Hematopoietic multipotent progenitor cell treated with erythropoietin and hydrocortisone succinate and interleukin-3 and kit ligand, for 4 days (in vitro differentiated cells): ENCODE data around the gene OIT3.
A peak's percentile ranks its signal among the peaks of the same experiment; 100 is the strongest.
"Not testable (repeated sequence)": the region's sequence is repeated elsewhere in the genome, so short reads cannot be mapped to it uniquely, and the experiment has no call there.

ENCODE experiments used
- DNase-seq: peaks from one replicate; pipeline ENCODE4 v3.0.0-alpha.2; 2015

The OIT3 gene

DNA sequence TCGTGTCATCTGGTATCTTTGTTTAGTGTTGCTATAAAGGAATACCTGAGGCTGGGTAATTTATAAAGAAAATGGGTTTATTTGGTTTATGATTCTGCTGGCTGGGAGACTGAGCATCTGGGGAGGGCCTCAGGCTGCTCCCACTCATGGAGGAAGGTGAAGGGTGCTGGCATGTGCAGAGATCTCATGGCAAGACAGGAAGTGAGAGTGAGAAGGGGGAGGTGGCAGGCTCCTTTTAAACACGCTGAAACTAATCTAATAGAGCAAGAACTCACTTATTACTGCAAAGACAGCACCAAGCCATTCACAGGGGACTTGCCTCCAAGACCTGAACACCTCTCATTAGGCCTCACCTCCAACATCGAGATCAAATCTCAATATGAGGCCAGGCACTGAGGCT, 11.3 kb downstream of the OIT3 start:
- DNase-seq = no peak

- no peak for DNase-seq
Measured at GRCh38 chr10:72906446-72906845, 12.9 kb downstream of the OIT3 start.

GRCh38 chr10:72910705-72911104, 17.2 kb downstream of the OIT3 start:
- DNase-seq = no peak

GRCh38 chr10:72911758-72912157, 18.2 kb downstream of the OIT3 start:
- DNase-seq = no peak

GRCh38 chr10:72912736-72913135, 19.2 kb downstream of the OIT3 start:
- DNase-seq = no peak

GRCh38 chr10:72913287-72913686, 19.7 kb downstream of the OIT3 start:
- no peak for DNase-seq

GRCh38 chr10:72917201-72917600, 23.7 kb downstream of the OIT3 start:
- not testable (repeated sequence) for DNase-seq

DNA sequence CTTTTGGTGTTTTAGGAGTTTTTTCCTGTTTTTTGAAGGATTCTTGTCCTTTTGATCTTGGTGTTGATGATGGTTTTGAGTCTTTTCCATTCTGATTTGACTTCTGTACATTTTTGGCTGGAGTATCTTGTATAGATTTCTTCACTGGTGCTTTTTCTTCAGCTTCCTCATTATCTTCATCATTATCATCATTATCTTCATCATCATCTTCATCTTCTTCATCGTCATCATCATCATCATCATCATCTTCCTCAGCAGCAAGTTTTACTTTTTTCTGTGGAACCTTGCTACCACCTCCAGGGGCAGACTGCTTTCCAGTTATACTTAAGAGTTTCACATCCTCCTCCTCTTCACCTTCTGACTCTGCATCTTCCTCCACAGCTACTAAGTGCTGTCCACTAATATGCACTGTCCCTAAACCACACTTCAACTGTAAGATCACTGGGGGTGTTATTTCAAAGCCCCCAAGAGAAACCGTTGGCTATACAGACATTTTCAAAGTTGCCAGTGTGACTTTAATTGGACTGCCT, 24.3 kb downstream of the OIT3 start:
- DNase-seq = not testable (repeated sequence)

DNA sequence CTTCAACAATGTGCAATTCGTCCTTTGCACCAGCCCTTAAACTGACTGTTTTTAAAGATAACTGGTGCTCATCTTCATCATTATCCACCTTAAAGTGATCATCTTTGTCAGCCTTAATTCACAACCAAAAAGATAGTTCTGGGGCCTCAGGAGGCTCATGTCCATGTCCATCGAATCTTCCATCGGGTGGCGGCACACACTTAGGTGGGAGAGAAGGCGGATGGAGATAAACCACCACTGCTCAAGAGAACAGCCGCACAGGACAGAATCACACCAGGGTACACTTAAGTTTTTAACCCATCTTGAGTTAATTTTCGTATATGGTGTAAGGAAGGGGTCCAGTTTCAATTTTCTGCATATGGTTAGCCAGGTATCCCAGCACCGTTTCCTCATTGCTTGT, 24.8 kb downstream of the OIT3 start:
- no peak for DNase-seq

DNA sequence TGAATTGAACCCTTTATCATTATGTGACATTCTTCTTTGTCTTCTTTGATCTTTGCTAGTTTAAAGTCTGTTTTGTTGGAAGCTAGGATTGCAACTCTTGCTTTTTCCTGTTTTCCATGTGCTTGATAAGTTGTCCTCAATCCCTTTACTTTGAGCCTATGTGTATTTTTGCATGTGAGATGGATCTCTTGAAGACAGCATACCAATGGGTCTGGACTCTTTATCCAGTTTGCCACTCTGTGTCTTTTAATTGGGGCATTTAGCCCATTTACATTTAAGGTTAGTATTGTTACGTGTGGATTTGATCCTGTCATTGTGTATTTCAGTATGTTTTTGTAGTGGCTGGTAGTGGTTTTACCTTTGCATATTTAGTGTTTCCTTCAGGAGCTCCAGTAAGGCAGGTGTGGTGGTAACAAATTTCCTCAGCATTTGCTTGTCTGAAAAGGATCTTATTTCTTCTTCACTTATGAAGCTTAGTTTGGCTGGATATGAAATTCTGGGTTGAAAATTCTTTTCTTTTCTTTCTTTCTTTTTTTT, 27.7 kb downstream of the OIT3 start:
- DNase-seq = not testable (repeated sequence)

GRCh38 chr10:72924351-72924750, 30.8 kb downstream of the OIT3 start:
- no peak for DNase-seq

GRCh38 chr10:72925951-72926465, 32.5 kb downstream of the OIT3 start:
- DNase-seq = no peak

- DNase-seq = no peak
Measured at GRCh38 chr10:72927485-72927884, 33.9 kb downstream of the OIT3 start.

DNA sequence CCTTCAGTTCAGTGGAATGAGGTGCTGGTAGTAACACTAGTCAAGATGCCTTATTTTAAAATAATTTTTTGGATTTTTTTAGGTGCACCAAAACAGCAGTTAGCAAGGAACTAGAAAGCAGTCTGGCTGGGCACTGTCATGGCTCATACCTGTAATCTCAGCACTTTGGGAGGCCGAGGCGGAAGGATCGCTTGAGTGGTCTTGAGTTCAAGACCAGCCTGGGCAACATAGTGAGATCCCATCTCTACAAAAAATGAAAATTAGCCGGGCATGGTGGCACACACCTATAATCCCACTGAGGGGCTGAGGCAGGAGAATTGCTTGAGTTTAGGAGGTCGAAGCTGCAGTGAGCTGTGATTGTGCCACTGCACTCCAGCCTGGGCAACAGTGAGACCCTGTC, 35.3 kb downstream of the OIT3 start:
- no peak for DNase-seq

- no peak for DNase-seq
Measured at GRCh38 chr10:72930276-72930675, 36.7 kb downstream of the OIT3 start.

- DNase-seq = peak; percentile 12
Measured at GRCh38 chr10:72932259-72933015, 38.9 kb downstream of the OIT3 start.

DNA sequence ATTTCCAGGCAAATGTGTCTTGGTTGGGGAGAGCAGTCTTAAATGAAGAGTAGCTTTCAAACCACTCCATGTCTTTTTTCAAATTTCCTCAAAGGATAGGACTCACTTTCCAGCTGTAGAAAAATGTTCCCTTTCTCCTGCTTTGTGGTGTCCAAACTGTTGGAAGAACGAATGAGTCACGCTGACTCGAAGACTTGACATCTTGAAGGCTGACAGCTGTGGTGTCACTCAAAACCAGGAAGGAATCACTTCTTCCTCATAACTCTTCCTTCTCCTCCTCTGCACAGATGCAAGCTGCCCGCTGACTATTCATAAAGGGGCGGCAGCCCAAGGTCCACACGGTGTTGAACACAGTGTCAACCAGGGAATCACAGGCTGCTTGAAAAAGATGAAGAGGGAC, 41.8 kb downstream of the OIT3 start:
- no peak for DNase-seq

DNA sequence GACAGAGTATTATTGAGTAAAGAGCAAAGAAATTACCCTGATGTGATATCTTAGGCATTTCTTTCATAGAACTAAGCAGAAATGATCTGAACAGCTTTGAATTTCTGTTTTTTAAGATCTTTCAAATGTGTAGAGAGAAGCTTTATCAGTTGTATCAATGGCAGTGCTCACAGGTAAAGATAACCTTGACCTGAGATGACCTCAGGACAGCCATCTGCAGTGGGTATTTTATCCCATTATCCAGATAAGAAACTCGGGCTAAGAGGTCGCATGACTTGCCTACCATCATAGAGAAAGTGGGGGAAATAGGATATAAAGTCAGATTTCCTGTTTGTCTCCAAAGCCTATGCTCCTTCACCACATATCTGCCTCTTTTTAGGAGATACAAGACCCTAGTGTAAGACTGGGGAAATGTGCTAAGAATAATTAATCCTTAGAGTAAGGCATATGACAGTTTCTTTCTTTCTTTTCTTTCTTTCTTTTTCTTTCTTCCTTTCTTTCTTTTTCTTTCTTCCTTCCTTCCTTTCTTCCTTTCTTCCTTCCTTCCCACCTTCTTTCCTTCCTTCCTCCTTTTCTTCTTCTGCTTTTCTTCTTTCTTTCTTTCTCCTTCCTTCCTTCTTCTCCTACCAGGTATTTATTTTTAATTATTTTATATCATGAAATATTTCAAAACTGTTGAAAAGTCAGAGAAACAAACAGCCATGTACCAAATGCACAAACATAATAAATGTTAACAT, 50.1 kb downstream of the OIT3 start:
- DNase-seq = no peak

DNA sequence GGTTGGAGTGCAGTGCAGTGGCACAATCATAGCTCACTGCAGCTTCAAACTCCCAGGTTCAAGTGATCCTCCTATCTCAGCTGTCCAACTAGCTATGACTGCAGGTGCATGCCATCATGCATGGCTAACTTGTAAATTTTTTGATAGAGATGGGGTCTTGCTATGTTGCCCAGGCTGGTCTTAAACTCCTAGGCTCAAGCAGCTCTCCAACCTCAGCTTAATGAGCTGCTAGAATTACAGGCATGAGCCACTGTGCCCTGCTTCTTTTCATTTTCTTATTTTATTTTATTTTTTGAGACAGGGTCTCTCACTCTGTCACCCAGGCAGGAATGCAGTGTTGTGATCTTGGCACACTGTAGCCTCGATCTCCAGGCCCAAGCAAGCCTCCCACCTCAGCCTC, 53.4 kb downstream of the OIT3 start:
- DNase-seq = no peak

GRCh38 chr10:72948762-72949161, 55.2 kb downstream of the OIT3 start:
- DNase-seq = no peak

- DNase-seq = no peak
Measured at GRCh38 chr10:72951760-72952159, 58.2 kb downstream of the OIT3 start.

DNA sequence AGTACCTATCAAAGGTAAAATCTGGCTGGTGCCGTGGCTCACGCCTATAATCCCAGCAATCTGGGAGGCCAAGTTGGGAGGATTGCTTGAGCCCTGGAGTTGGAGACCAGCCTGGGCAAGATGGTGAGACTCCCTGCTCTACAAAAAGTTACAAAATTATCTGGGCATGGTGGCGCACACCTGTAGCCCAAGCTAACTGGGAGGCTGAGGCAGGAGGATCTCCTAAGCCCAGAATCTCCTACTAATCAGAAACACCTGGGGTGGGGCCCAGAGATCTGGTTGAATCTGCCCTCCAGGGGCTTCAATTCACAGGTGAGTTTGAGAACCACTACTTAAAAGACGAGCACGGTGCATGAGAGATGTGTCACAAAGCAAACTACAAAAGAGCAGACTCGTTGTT, 58.6 kb downstream of the OIT3 start:
- no peak for DNase-seq

DNA sequence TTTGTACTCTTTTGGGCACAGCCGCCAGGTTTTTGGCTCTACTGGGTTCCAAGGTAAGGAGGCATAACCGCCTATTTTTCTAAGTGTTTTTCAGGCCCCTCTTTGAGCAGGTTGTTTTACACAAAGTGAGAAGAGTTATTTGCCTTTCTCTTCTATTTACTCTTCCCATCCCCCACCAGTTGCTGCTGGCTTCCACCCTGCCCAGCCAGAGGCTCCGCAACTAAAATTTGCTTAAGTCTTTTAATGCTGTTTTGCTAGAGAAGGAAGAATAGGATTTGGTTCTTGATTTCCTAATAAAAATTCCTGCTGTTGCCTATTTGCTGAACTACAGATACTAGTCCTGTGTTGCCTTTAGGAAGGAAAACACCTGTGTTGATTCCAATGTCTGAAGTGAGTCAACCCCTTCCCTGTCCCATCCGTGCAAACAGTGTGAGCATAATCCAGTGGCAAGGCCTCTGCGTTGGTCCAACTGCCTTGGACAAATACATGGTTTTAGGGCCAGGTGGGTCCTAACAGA, 59.2 kb downstream of the OIT3 start:
- DNase-seq = no peak

DNA sequence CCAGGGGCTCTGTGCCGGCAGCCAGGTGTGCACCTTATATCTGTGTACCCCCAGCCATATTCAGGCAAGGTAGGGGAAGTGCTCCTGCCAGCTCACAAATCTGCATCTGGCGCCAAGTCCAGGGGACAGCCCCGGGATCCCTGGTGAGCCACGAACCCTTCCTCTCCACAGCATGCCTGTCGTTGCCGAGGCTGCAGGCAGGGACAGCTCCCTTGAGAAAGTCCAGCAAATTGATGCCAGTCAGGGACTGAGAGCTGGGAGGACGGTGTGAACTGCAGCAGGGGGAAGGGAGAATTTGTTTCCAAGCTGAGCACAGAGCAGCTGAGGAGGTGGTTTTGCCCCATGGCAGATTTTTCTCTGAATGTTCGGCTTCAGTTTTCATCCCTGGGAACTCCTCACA, 60.1 kb downstream of the OIT3 start:
- DNase-seq = no peak
